ENCODE data around the gene INTS3.
"Not testable (repeated sequence)": the region's sequence is repeated elsewhere in the genome, so short reads cannot be mapped to it uniquely, and the experiment has no call there.

Gene INTS3

GRCh38 chr1:153763365-153764225, 35.7 kb downstream of the INTS3 start:
- no peak for TF ChIP-seq CTCF (IDR thresholded peaks at IDR 0.05; ENCODE audit: low read depth, low read length)
- H3K4me3 ChIP-seq (ENCODE audit: low read depth, low read length) = no peak overlapping the region

GRCh38 chr1:153764310-153764709, 36.5 kb downstream of the INTS3 start:
- TF ChIP-seq CTCF (IDR thresholded peaks at IDR 0.05; ENCODE audit: low read depth, low read length) = no peak
- H3K4me3 ChIP-seq (ENCODE audit: low read depth, low read length) = no peak overlapping the region

GRCh38 chr1:153766663-153767062, 38.8 kb downstream of the INTS3 start:
- not testable (repeated sequence) for H3K4me3 ChIP-seq (ENCODE audit: low read depth, low read length)

- no peak overlapping the region for H3K4me3 ChIP-seq (ENCODE audit: low read depth, low read length)
- no peak for TF ChIP-seq CTCF (IDR thresholded peaks at IDR 0.05; ENCODE audit: low read depth, low read length)
Measured at GRCh38 chr1:153767519-153767918, 39.7 kb downstream of the INTS3 start.

GRCh38 chr1:153768316-153769181, 40.7 kb downstream of the INTS3 start:
- no peak overlapping the region for H3K4me3 ChIP-seq (ENCODE audit: low read depth, low read length)

GRCh38 chr1:153769221-153769620, 41.4 kb downstream of the INTS3 start:
- no peak overlapping the region for H3K4me3 ChIP-seq (ENCODE audit: low read depth, low read length)

More at GRCh38 chr1:153768316-153769181, 40.7 kb downstream of the INTS3 start:
- TF ChIP-seq CTCF (IDR thresholded peaks at IDR 0.05; ENCODE audit: low read depth, low read length) = no peak

GRCh38 chr1:153770797-153771196, 42.9 kb downstream of the INTS3 start:
- TF ChIP-seq CTCF (IDR thresholded peaks at IDR 0.05; ENCODE audit: low read depth, low read length) = no peak

More at GRCh38 chr1:153769221-153769620, 41.4 kb downstream of the INTS3 start:
- no peak for TF ChIP-seq CTCF (IDR thresholded peaks at IDR 0.05; ENCODE audit: low read depth, low read length)

More at GRCh38 chr1:153770797-153771196, 42.9 kb downstream of the INTS3 start:
- no peak overlapping the region for H3K4me3 ChIP-seq (ENCODE audit: low read depth, low read length)
